Mesothelial cell of epicardium (in vitro differentiated cells): Measurements from ENCODE around the gene FYN. TPM values are rescaled to one million over a fixed set of nuclear protein-coding genes. Genes with fewer than 3 reads are reported as not detected.
A peak's percentile ranks its signal among the peaks of the same experiment; 100 is the strongest.

Source experiments
- DNase-seq, 2 experiments: peaks; one replicate each; pipeline ENCODE4 v3.0.0; 2021; ENCODE audit warnings: low spot score in 2 of 2; ENCODE audit not compliant: unreplicated experiment in 2 of 2
- H3K27ac Mint-ChIP-seq: 2 replicates; pipeline ENCODE4 v1.8.0; 2021; ENCODE audit warnings: mixed read lengths
- H3K27me3 Mint-ChIP-seq: 2 replicates; pipeline ENCODE4 v1.8.0; 2021; ENCODE audit warnings: low read depth, mixed read lengths
- H3K36me3 Mint-ChIP-seq: 2 replicates; pipeline ENCODE4 v1.8.0; 2021; ENCODE audit warnings: mixed read lengths
- H3K4me1 Mint-ChIP-seq: 2 replicates; pipeline ENCODE4 v1.8.0; 2021; ENCODE audit warnings: mixed read lengths
- H3K4me3 Mint-ChIP-seq: 2 replicates; pipeline ENCODE4 v1.8.0; 2021; ENCODE audit warnings: mild to moderate bottlenecking, moderate library complexity, mixed read lengths
- H3K9me3 Mint-ChIP-seq: 2 replicates; pipeline ENCODE4 v1.8.0; 2021; ENCODE audit warnings: mixed read lengths
- total RNA-seq: library from RNA; stranded (reverse); gene quantifications from 3 replicates; pipeline ENCODE4 v1.2.1, GENCODE V29; 2021
- TF ChIP-seq, protein P1 (sequence below): fragments of 200-600 bp; sonication (generic); IDR thresholded peaks from one replicate; pipeline ENCODE4 v1.5.0; 2021; ENCODE audit warnings: antibody characterized with exemption; ENCODE audit not compliant: unreplicated experiment

The FYN gene
- total RNA-seq, 1 donor from 2014 or later, result 115 TPM

DNA sequence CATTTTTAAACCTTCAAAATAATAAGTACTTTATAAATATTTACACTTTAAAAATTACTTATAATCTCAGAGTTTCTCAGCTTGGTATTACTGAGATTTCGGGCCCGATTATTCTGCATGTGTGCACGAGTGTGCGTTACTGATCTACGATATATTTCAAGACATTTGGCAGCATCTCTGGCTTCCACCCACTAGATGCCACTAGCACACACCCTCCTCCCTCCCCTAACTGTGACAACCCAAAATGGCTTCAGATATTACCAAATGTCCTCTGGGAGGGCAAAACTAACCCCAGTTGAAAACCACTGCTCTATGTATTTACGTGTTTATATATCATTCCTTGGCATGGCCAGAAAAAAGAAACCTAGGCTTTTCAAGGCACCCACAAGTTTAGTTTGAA, 95.9 kb downstream of the FYN start:
- DNase-seq, result no peak
- H3K27ac Mint-ChIP-seq, result peak overlapping the region; percentile 8
- H3K27me3 Mint-ChIP-seq, result no peaks in the 10 kb centered on the region
- TF ChIP-seq, protein P1, sequence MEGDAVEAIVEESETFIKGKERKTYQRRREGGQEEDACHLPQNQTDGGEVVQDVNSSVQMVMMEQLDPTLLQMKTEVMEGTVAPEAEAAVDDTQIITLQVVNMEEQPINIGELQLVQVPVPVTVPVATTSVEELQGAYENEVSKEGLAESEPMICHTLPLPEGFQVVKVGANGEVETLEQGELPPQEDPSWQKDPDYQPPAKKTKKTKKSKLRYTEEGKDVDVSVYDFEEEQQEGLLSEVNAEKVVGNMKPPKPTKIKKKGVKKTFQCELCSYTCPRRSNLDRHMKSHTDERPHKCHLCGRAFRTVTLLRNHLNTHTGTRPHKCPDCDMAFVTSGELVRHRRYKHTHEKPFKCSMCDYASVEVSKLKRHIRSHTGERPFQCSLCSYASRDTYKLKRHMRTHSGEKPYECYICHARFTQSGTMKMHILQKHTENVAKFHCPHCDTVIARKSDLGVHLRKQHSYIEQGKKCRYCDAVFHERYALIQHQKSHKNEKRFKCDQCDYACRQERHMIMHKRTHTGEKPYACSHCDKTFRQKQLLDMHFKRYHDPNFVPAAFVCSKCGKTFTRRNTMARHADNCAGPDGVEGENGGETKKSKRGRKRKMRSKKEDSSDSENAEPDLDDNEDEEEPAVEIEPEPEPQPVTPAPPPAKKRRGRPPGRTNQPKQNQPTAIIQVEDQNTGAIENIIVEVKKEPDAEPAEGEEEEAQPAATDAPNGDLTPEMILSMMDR, result no peak
- peaks cover 21% of the 10 kb centered on the region for H3K4me1 Mint-ChIP-seq
- no peak overlapping the region for H3K4me3 Mint-ChIP-seq
- no peaks in the 10 kb centered on the region for H3K9me3 Mint-ChIP-seq
- no peaks in the 10 kb centered on the region for H3K36me3 Mint-ChIP-seq

DNA sequence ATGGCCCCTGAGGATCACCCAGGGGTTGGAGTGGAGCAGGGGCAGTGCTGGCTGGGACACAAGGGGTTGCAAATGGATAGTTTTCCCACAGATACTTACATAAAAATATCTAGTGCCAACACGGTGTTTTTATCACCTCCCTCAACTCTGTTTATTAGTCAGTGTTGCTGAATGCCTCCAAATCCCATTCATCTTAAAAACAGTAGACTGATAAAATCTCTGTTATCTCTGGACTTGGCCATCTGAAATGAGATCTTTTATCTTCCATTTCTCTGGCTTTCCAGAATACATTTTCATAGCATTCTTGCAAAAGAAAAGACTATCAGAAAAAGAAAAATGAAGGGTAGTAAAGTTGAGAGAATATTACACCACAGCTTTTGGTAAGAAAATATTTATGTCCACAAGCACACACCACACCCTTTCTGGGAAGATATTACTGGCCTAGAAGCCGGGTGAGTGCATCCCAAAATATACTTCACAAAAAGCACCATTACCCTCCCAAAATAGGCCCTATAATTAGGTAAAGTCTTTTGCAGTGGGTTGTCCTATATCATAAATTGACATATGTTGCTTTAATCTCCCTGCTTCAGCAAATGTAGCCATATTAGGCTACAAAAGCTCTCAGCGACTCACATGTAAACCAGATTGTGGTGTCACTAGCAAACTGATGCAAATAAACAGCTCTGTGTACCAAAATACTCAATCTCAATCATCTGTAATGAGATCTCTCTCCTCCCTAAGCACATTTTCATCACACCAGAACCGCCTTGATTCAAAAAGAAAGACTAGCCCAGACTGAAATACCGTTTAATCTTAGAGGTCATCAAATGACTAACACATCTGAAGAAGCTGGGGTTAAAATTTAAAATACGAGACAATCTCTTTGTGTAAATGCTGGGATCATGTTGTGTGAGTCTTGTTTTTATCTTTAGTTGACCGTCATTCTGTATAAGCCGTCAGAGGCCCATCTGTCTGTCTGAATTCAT, 96.7 kb downstream of the FYN start:
- Mint-ChIP-seq H3K36me3 (no peaks in the 10 kb centered on the region), H3K27ac (peak overlapping the region; percentile 0), H3K27me3 (no peaks in the 10 kb centered on the region), H3K9me3 (no peaks in the 10 kb centered on the region), H3K4me3 (no peak overlapping the region), H3K4me1 (peaks cover 20% of the 10 kb centered on the region)
- no peak for DNase-seq
- TF ChIP-seq, protein P1, result no peak

DNA sequence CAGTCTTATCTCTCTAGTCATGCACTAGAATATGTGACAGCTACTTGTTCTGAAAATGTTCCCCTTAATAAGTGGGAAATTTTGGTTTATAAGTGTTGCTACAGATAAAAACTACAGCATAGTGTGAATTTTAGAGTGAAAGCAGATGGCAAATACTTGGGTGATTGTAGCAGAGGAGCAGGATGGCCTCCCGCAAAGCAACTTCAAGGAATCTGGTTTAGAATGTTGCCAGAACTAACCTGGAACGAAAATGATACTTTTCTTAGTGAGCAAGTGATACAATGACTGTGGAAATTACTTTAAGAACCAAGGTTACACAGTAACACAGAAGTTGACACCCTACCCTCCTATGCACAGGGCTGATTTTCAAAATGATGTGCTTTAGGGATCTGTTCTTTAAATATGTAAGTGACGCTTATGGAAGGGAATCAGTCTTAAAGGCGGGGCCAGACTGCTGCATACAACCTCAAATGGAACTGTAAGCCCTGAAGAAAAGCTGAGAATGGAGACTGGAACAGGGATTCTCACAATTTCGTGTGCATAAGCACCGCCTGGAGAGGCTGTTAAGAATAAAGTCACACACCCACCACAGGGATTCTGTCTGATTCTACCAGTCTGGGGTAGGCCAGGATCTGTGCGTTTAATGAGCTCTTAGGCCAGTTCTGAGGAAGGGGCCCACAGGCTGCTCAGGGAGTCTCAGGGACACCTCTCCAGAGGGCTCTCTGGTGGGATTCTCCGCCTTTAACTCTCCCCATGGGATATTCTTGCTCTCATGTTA, 97.9 kb downstream of the FYN start:
- Mint-ChIP-seq H3K27ac (no peak overlapping the region), H3K4me1 (peaks cover 12% of the 10 kb centered on the region), H3K27me3 (no peaks in the 10 kb centered on the region), H3K4me3 (no peak overlapping the region), H3K36me3 (peaks cover 8% of the 10 kb centered on the region), H3K9me3 (no peaks in the 10 kb centered on the region)
- TF ChIP-seq, protein P1, result no peak
- no peak for DNase-seq

DNA sequence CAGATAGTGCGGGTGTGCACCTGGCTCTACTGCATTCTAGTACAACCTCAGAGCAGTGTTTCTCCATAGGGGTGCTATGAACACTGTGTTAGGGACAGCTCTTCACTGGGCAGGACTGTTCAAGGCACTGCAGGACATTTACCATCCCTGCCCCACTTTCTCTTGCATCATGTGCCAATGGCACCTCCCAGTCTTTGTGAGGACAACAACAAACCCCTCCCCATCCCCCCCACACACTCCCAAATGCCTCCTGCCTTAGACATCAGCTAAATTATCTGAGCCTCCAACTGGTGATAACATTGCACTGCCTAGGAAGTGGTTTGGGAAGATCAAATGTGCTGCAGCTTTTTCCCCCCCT, 98.9 kb downstream of the FYN start:
- H3K9me3 Mint-ChIP-seq, result no peaks in the 10 kb centered on the region
- DNase-seq, result no peak
- peaks cover 12% of the 10 kb centered on the region for H3K4me1 Mint-ChIP-seq
- peaks cover 10% of the 10 kb centered on the region for H3K36me3 Mint-ChIP-seq
- H3K4me3 Mint-ChIP-seq, result no peak overlapping the region
- H3K27me3 Mint-ChIP-seq, result no peaks in the 10 kb centered on the region
- no peak overlapping the region for H3K27ac Mint-ChIP-seq
- TF ChIP-seq, protein P1, result no peak

DNA sequence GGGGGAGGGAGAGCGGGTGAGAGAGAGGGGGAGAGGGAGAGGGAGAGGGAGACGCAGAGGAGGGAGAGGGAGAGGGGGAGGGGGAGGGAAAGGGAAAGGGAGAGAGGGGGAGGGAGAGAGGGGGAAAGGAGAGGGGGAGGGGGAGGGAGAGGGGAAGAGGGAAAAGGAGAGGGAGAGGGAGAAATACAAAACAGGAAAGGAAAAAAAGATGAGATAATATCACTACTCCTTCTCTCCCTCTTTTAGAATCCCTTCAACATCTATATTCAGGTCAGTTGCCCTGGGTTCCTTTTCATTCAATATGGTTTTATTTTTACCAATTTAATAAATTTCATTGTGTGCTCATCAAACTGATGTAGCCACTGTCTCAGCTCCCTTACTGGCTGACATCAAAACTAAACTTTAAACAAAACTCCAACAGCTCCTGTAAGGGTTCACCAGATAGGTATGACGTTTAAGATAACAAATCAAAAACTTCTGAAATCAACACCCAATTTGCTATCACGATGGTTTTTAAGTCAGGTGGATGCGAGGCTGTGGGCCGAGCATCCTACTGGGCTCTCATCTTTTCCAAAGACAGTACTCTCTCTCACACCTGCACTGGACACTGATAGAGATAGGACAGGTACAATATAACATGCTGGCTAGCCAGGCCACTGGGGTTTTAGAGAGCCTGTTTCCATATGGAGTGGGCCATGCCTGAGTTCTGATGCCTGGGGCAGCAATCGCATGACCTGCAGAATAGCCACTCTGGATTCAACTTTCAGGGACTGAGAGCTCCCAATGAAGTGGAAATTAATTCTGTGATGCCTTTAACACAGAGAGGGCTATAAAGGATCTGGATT, 99.5 kb downstream of the FYN start:
- H3K9me3 Mint-ChIP-seq, result no peaks in the 10 kb centered on the region
- H3K4me1 Mint-ChIP-seq, result peaks cover 12% of the 10 kb centered on the region
- no peaks in the 10 kb centered on the region for H3K27me3 Mint-ChIP-seq
- DNase-seq, result no peak
- no peak overlapping the region for H3K4me3 Mint-ChIP-seq
- TF ChIP-seq, protein P1, result no peak
- peak overlapping the region; percentile 23 for H3K27ac Mint-ChIP-seq
- peaks cover 10% of the 10 kb centered on the region for H3K36me3 Mint-ChIP-seq
